Gastrocnemius medialis (tissue), 4 donors: ENCODE measurements around the gene HMGA1.

Experiments used
- CTCF ChIP-seq, 5 experiments: fragments of 450-650 bp in 3 of 5; fragments of 200-600 bp in 2 of 5; sonication (generic) in 2 of 5; IDR thresholded peaks in 4 of 5; conservative IDR thresholded peaks in 1 of 5; 1 replicate in 4 of 5; 2 replicates in 1 of 5; pipeline ENCODE4 v1.5.1; 2016 to 2019; ENCODE audit warnings: antibody characterized with exemption in 5 of 5, mild to moderate bottlenecking in 3 of 5, moderate library complexity in 3 of 5
- POLR2A ChIP-seq, 2 donors: fragments of 450-650 bp; IDR thresholded peaks; one replicate each; pipeline ENCODE4 v1.6.1; 2017; ENCODE audit warnings: antibody characterized with exemption in 2 of 2, mild to moderate bottlenecking in 2 of 2, moderate library complexity in 2 of 2

DNA sequence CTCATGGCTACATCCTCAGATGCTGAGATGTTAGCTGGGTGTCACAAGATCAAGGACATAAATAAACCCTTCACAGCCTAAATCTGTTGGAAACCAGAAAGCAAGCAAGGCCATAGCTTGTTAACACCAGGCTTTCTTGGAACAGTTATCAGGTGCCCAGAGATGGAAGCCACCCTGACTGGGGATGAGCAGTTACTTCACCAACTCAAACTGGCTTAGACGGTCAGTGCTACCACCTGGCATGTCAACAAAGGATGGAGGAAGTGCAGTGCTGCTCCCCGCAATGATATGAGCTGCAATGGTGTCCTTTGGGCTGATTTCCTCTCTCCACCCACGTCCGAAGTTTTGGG, 41.1 kb downstream of the HMGA1 start:
- no peak for TF ChIP-seq CTCF (IDR thresholded peaks at IDR 0.05 in 4 of 5, conservative IDR thresholded peaks at IDR 0.05 in 1 of 5)
- peak; percentile 33 to 55 for TF ChIP-seq POLR2A (IDR thresholded peaks at IDR 0.05)
